ENCODE results near the gene GJC3. TPM values are rescaled to one million over a fixed set of nuclear protein-coding genes. Genes with fewer than 3 reads are reported as not detected.

The GJC3 gene
- total RNA-seq, 1 experiment from 2014 or later = 2.3 TPM

- Histone ChIP-seq H2BK15ac (ENCODE audit: low read depth, low read length) (no peak overlapping the region), H2BK12ac (ENCODE audit: insufficient read length, low read depth, low read length) (no peak overlapping the region), H3K18ac (ENCODE audit: insufficient read length, low read depth, low read length) (no peak overlapping the region), H3K79me1 (ENCODE audit: insufficient read depth, low read depth, low read length, poor library complexity, severe bottlenecking) (no peaks in the 10 kb centered on the region), H3K79me2 (ENCODE audit: insufficient read depth, low read length) (no peaks in the 10 kb centered on the region), H3K9me3 (ENCODE audit: control insufficient read depth, low read depth, low read length) (no peaks in the 10 kb centered on the region), H2AK5ac (ENCODE audit: insufficient read length, low read length) (no peak overlapping the region), H3T11ph (ENCODE audit: low read length) (no peak overlapping the region), H3K56ac (ENCODE audit: insufficient read length, low read depth, low read length) (no peak overlapping the region), H3K4ac (ENCODE audit: low read depth, low read length) (no peak overlapping the region), H3K4me1 (ENCODE audit: insufficient read depth, low read length) (no peaks in the 10 kb centered on the region), H2BK20ac (ENCODE audit: low read depth, low read length, poor library complexity, severe bottlenecking) (no peak overlapping the region), H4K20me1 (ENCODE audit: control insufficient read depth, insufficient read depth, insufficient read length) (no peaks in the 10 kb centered on the region), H4K91ac (ENCODE audit: insufficient read length, low read depth, low read length) (no peak overlapping the region), H3K9ac (ENCODE audit: extremely low read depth, insufficient read length, low read length) (no peak overlapping the region), H2BK5ac (ENCODE audit: insufficient read length, low read length) (no peak overlapping the region), H2BK120ac (ENCODE audit: low read depth, low read length, poor library complexity, severe bottlenecking) (no peak overlapping the region), H3K23me2 (ENCODE audit: insufficient read length, low read depth, low read length, poor library complexity, severe bottlenecking) (no peaks in the 10 kb centered on the region), H4K5ac (ENCODE audit: insufficient read length, low read depth, low read length) (no peak overlapping the region), H3K23ac (ENCODE audit: insufficient read length, low read depth, low read length) (no peak overlapping the region), H3K27me3 (ENCODE audit: insufficient read depth, low read length) (no peaks in the 10 kb centered on the region), H3K4me2 (ENCODE audit: insufficient read depth, insufficient read length, low read length) (no peak overlapping the region), H4K8ac (replicated peaks; ENCODE audit: insufficient read length, low read depth, low read length) (no peak overlapping the region), H2AFZ (ENCODE audit: low read length) (no peak overlapping the region), H3K27ac (ENCODE audit: insufficient read length, low read depth, low read length) (no peak overlapping the region), H3K14ac (ENCODE audit: insufficient read depth, low read length) (no peak overlapping the region)
- Mint-ChIP-seq H3K9me3 (no peaks in the 10 kb centered on the region), H3K27ac (no peak overlapping the region), H3K36me3 (ENCODE audit: insufficient read depth in 1 of 3, low read depth in 3 of 3) (peaks cover 1 to 34% (median 6%) of the 10 kb centered on the region in 3 experiments; a peak in 4 of 7 replicates), H3K4me3 (no peak overlapping the region), H3K4me1 (peaks cover 0 to 2% of the 10 kb centered on the region in 2 experiments; a peak in 2 of 4 replicates), H3K27me3 (ENCODE audit: low read depth) (peaks cover 1% of the 10 kb centered on the region; the same call in 1 of the 2 replicates)
- no peak for DNase-seq
- TF ChIP-seq CTCF (conservative IDR thresholded peaks at IDR 0.05) = no peak
- WGBS (ENCODE audit: extremely low coverage, insufficient read length, low lambda C conversion rate) = no CpG with 5 or more reads among the region's 3 CpGs
These were observed 30.6 kb downstream of the GJC3 start for GRCh38 chr7:99898836-99899235.
